ENCODE results near the gene ZC3H4. TPM values are rescaled to one million over a fixed set of nuclear protein-coding genes. Genes with fewer than 3 reads are reported as not detected.

The ZC3H4 gene
- total RNA-seq, 4 donors from 2014 or later: 11.9 to 26.9 (median 17.5) TPM

GRCh38 chr19:47096721-47097120 lies 16.9 kb downstream of the ZC3H4 start:
- TF ChIP-seq CTCF (IDR thresholded peaks at IDR 0.05; ENCODE audit: low read depth): no peak

GRCh38 chr19:47096100-47096704 lies 17.4 kb downstream of the ZC3H4 start:
- TF ChIP-seq CTCF (IDR thresholded peaks at IDR 0.05; ENCODE audit: low read depth): no peak

- TF ChIP-seq CTCF (IDR thresholded peaks at IDR 0.05; ENCODE audit: low read depth): no peak
Measured at GRCh38 chr19:47095476-47096099, 18.0 kb downstream of the ZC3H4 start.

GRCh38 chr19:47094557-47095475 lies 18.8 kb downstream of the ZC3H4 start:
- TF ChIP-seq CTCF (IDR thresholded peaks at IDR 0.05; ENCODE audit: low read depth): no peak

GRCh38 chr19:47093841-47094240 lies 19.7 kb downstream of the ZC3H4 start:
- TF ChIP-seq CTCF (IDR thresholded peaks at IDR 0.05; ENCODE audit: low read depth): no peak

GRCh38 chr19:47093254-47093653 lies 20.3 kb downstream of the ZC3H4 start:
- TF ChIP-seq CTCF (IDR thresholded peaks at IDR 0.05; ENCODE audit: low read depth): no peak

- no peak for TF ChIP-seq CTCF (IDR thresholded peaks at IDR 0.05; ENCODE audit: low read depth)
Measured at GRCh38 chr19:47089767-47090350, 23.7 kb downstream of the ZC3H4 start.

Data from subcutaneous adipose tissue (tissue), 4 donors.